Transverse colon (tissue), 4 donors: ENCODE results near the gene VSTM4. TPM values are rescaled to one million over a fixed set of nuclear protein-coding genes. Genes with fewer than 3 reads are reported as not detected.

Experiments used
- DNase-seq: peaks from one replicate; pipeline ENCODE4 v3.0.0-alpha.2; 2019
- H3K27ac ChIP-seq, 4 donors: fragments of 200-600 bp; sonication (generic); 2 replicates each; pipeline ENCODE4 v1.5.1; 2016 to 2018; ENCODE audit warnings: inconsistent platforms in 4 of 4
- H3K27me3 ChIP-seq: fragments of 200-600 bp; sonication (generic); 2 replicates; pipeline ENCODE4 v1.5.1; 2017; ENCODE audit warnings: inconsistent platforms
- H3K36me3 ChIP-seq, 4 donors: fragments of 200-600 bp; sonication (generic); 2 replicates each; pipeline ENCODE4 v1.5.1; 2017 to 2019; ENCODE audit warnings: inconsistent platforms in 4 of 4
- H3K4me1 ChIP-seq, 4 donors: fragments of 200-600 bp; sonication (generic); 2 replicates each; pipeline ENCODE4 v1.5.1; 2017 to 2020; ENCODE audit warnings: inconsistent platforms in 4 of 4
- H3K4me3 ChIP-seq, 4 donors: fragments of 200-600 bp; sonication (generic); 1 replicate in 1 of 4; 2 replicates in 3 of 4; pipeline versions ENCODE4 v1.5.1 to v1.6.1; 2017 to 2019; ENCODE audit warnings: inconsistent platforms in 4 of 4
- H3K9me3 ChIP-seq, 2 donors: fragments of 200-600 bp; sonication (generic); 2 replicates each; pipeline ENCODE4 v1.5.1; 2017 to 2019; ENCODE audit warnings: inconsistent platforms in 2 of 2
- CTCF ChIP-seq, 5 experiments: fragments of 200-600 bp in 3 of 5; fragments of 450-650 bp in 2 of 5; sonication (generic) in 3 of 5; IDR thresholded peaks; 1 replicate in 2 of 5; 2 replicates in 3 of 5; pipeline ENCODE4 v1.5.1; 2016 to 2017; ENCODE audit warnings: antibody characterized with exemption in 5 of 5, inconsistent platforms in 3 of 5, mild to moderate bottlenecking in 2 of 5, moderate library complexity in 1 of 5
- EP300 ChIP-seq: sonication (generic); formaldehyde crosslinking; IDR thresholded peaks from one replicate; pipeline ENCODE4 v1.6.1; 2017; ENCODE audit warnings: antibody characterized with exemption, low read depth
- POLR2A ChIP-seq: fragments of 450-650 bp; IDR thresholded peaks from one replicate; pipeline ENCODE4 v1.6.1; 2016; ENCODE audit warnings: antibody characterized with exemption, mild to moderate bottlenecking, moderate library complexity
- POLR2AphosphoS5 ChIP-seq, 3 donors: sonication (generic); formaldehyde crosslinking; IDR thresholded peaks; one replicate each; pipeline ENCODE4 v1.6.1; 2016; ENCODE audit warnings: antibody characterized with exemption in 3 of 3
- WGBS, 2 donors: methylation state at CpG; one replicate each; pipeline ENCODE4 v1.1.5; 2018; ENCODE audit warnings: low coverage in 1 of 2; 5-methylcytosine and 5-hydroxymethylcytosine counted together
- in situ Hi-C, 4 donors: fragments of 200-750 bp; cut with MboI; loops; one replicate each; pipeline versions ENCODE4 v1.15.0 to v1.15.1; 2017; ENCODE audit warnings: low sequenced_read_pairs in 3 of 4, low pct_ligation_motif_present in 1 of 4, low pct_unique_long_range_greater_than_20kb in 1 of 4
- intact Hi-C: fragments of 100-400 bp; cut with DNase I; formaldehyde crosslinking; loops from one replicate; pipeline ENCODE4 v1.15.1; 2023; ENCODE audit warnings: low total_unique reads
- total RNA-seq, 4 donors: library from RNA; depleted of rRNA; stranded (reverse); fragments of >200 nt; gene quantifications; one replicate each; pipeline ENCODE4 v1.1.0, GENCODE V29; 2016

The VSTM4 gene
- total RNA-seq, 4 donors from 2014 or later = 2.2 to 6.0 (median 3.9) TPM

- Histone ChIP-seq H3K4me1 (peaks cover 0 to 10% (median 4%) of the 10 kb centered on the region in 4 donors), H3K4me3 (no peak overlapping the region), H3K9me3 (no peaks in the 10 kb centered on the region), H3K27me3 (no peaks in the 10 kb centered on the region), H3K36me3 (no peaks in the 10 kb centered on the region), H3K27ac (no peak overlapping the region)
- in situ Hi-C loops (no loop called here), intact Hi-C loops (no loop called here)
- no peak for DNase-seq
- TF ChIP-seq EP300 = no peak
- 73 to 83% methylated on average over 6 to 7 of the region's 7 CpGs for WGBS, 2 donors
Observed at GRCh38 chr10:49076319-49076718, 39.0 kb downstream of the VSTM4 start.

- H3K4me1 ChIP-seq = peaks cover 0 to 5% (median 2%) of the 10 kb centered on the region in 4 donors
- DNase-seq = no peak
- intact Hi-C loops = no loop called here
- 81% methylated on average over 2 of the region's 2 CpGs; no CpG with 5 or more reads in 1 of the 2 donors for WGBS, 2 donors
- H3K4me3 ChIP-seq = no peak overlapping the region
- no peaks in the 10 kb centered on the region for H3K36me3 ChIP-seq
- in situ Hi-C loops = no loop called here
- TF ChIP-seq EP300 (no peak), CTCF (IDR thresholded peaks at IDR 0.05) (no peak), POLR2AphosphoS5 (IDR thresholded peaks at IDR 0.05) (no peak), POLR2A (no peak)
- no peak overlapping the region for H3K27ac ChIP-seq
- no peaks in the 10 kb centered on the region for H3K9me3 ChIP-seq
- H3K27me3 ChIP-seq = no peaks in the 10 kb centered on the region
Observed at GRCh38 chr10:49075743-49076142, 39.6 kb downstream of the VSTM4 start.

GRCh38 chr10:49074836-49075682 is 40.3 kb downstream of the VSTM4 start:
- no peak overlapping the region for H3K4me3 ChIP-seq

GRCh38 chr10:49072166-49072885 is 43.0 kb downstream of the VSTM4 start:
- WGBS, 2 donors = 63 to 92% methylated on average over 2 to 4 of the region's 4 CpGs
- no peak overlapping the region for H3K27ac ChIP-seq
- H3K4me1 ChIP-seq = no peaks in the 10 kb centered on the region
- in situ Hi-C loops (no loop called here), intact Hi-C loops (no loop called here)
- no peaks in the 10 kb centered on the region for H3K9me3 ChIP-seq
- no peak overlapping the region for H3K4me3 ChIP-seq
- H3K27me3 ChIP-seq = no peaks in the 10 kb centered on the region
- DNase-seq = no peak
- no peaks in the 10 kb centered on the region for H3K36me3 ChIP-seq
- TF ChIP-seq POLR2AphosphoS5 (IDR thresholded peaks at IDR 0.05) = no peak

More at GRCh38 chr10:49074836-49075682, 40.3 kb downstream of the VSTM4 start:
- H3K27ac ChIP-seq = no peak overlapping the region
- in situ Hi-C loops = no loop called here
- no peaks in the 10 kb centered on the region for H3K9me3 ChIP-seq
- intact Hi-C loops = no loop called here
- no peak for DNase-seq
- WGBS, 2 donors = 84% methylated on average over 5 of the region's 5 CpGs; no CpG with 5 or more reads in 1 of the 2 donors
- H3K36me3 ChIP-seq = no peaks in the 10 kb centered on the region
- TF ChIP-seq POLR2AphosphoS5 (IDR thresholded peaks at IDR 0.05) (no peak), EP300 (no peak), CTCF (IDR thresholded peaks at IDR 0.05) (no peak)
- no peaks in the 10 kb centered on the region for H3K4me1 ChIP-seq
- no peaks in the 10 kb centered on the region for H3K27me3 ChIP-seq

GRCh38 chr10:49071160-49071761 is 44.1 kb downstream of the VSTM4 start:
- H3K4me3 ChIP-seq = no peak overlapping the region
- H3K4me1 ChIP-seq = no peaks in the 10 kb centered on the region
- in situ Hi-C loops = no loop called here
- DNase-seq = no peak
- no peaks in the 10 kb centered on the region for H3K36me3 ChIP-seq
- no peak for TF ChIP-seq POLR2AphosphoS5 (IDR thresholded peaks at IDR 0.05)
- TF ChIP-seq EP300 = no peak
- no peak for TF ChIP-seq CTCF (IDR thresholded peaks at IDR 0.05)
- TF ChIP-seq POLR2A = no peak
- H3K9me3 ChIP-seq = no peaks in the 10 kb centered on the region
- no peak overlapping the region for H3K27ac ChIP-seq
- no peaks in the 10 kb centered on the region for H3K27me3 ChIP-seq
- WGBS, 2 donors = 57 to 64% methylated on average over 4 to 5 of the region's 7 CpGs
- intact Hi-C loops = no loop called here
